HG03520 (cell line): ENCODE results near the gene MRPS15.
"Not testable (repeated sequence)": the region's sequence is repeated elsewhere in the genome, so short reads cannot be mapped to it uniquely, and the experiment has no call there.

ENCODE experiments used
- ATAC-seq: cut with Tn5 transposase; IDR thresholded peaks from one replicate; pipeline ENCODE4 v1.9.1; 2021; ENCODE audit warnings: mild to moderate bottlenecking, moderate library complexity; ENCODE audit not compliant: unreplicated experiment

Gene MRPS15

GRCh38 chr1:36463803-36464604, at the start of gene MRPS15:
TSS of gene MRPS15 (minus strand) at chr1:36464384. CDS start at chr1:36464275, 109 bp downstream.
- peak; percentile 90 for ATAC-seq

GRCh38 chr1:36512842-36513241, 48.7 kb upstream of the MRPS15 start:
- ATAC-seq: no peak

- ATAC-seq: no peak
Measured at GRCh38 chr1:36511804-36512798, 47.9 kb upstream of the MRPS15 start.

DNA sequence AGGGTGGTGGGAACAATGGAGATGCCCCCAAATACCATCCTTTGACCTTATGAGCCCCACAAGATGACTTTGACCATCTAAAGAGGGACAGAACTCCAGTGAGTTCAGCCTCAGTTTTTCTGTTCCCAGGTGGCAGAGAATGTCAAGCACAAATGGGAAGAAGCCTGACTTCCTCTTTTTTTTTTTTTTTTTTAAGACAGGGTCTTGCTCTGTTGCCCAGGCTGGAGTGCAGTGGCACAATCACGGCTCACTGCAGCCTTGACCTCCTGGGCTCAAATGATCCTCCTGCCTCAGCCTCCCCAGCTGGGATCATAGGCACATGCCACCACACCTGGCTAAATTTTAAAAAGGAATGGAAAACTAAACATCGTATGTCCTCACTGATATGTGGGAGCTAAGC, 47.0 kb upstream of the MRPS15 start:
- ATAC-seq: not testable (repeated sequence)

GRCh38 chr1:36510418-36510817, 46.2 kb upstream of the MRPS15 start:
- no peak for ATAC-seq

DNA sequence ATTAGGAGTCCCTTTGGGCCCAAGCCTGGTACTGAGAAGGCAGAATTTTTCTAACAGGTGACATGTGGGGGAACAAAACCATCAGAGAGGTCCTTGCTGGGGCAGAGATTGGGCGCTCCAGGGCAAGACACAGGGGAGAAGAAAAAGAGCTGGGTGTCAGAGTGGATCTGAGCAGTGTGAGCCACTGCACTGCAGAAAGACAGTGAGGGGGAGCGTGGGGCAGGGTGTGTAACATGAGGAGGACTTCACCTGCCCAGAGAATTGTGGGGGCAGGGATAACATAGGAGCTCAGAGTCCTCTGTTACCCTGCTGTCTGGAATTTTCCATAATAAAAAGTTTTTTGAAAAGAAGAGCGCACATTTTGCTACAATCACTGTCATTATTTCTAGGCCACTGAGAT, 44.1 kb upstream of the MRPS15 start:
- no peak for ATAC-seq

- ATAC-seq: no peak
Measured at GRCh38 chr1:36506276-36506920, 42.2 kb upstream of the MRPS15 start.

DNA sequence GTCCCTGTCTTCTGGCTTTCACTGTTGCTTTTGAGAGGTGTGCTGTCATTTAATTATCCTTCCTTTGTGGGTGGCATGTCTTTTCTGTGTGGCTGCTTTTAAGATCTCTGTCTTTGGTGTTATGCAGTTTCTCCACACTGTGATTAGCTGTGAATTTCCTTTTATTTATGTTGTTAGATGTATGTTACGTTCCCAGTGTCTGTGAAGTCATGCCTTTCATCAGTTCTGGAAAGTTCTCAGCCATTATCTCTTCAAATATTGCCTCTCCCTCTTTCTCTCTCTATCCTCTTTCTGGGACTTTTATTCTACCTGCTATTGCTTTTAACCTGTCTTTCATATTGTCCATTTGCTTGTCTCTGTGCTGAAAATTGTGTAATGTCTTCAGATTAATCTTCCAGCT, 39.5 kb upstream of the MRPS15 start:
- no peak for ATAC-seq

DNA sequence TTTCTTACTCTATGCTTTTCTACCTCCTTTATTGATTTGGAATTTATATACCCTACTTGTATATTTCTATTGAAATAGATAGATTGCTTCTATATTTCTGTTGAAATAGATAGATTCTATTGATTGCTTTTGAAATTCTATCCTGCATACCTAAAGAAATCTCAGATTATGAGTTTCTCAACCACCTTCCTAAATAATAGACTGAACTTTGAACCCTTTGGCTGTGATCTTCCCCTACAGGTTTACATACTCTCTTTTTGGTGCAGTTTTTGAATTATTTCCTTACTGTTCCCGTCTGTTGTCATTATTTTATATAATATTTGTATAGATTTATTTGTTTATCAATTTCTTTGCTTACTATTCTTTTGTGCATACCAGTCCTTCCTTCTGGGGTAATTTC, 39.0 kb upstream of the MRPS15 start:
- no peak for ATAC-seq

- ATAC-seq: no peak
Measured at GRCh38 chr1:36502616-36503015, 38.4 kb upstream of the MRPS15 start.

DNA sequence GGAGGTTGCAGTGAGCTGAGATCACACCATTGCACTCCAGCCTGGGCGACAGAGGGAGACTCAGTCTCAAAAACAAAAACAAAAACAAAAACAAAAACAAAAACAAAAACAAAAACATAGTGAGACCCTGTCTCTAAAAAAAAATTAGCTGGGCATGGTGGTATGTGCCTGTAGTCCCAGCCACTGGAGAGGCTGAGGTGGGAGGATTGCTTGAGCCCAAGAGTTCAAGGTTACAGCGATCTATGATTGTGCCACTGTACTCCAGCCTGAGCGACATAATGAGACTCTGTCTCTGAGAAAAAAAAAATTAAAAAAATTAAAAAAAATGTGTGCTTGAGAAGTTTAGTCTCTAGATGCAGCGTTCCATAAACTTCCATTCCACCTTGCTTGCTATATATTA, 37.7 kb upstream of the MRPS15 start:
- not testable (repeated sequence) for ATAC-seq

GRCh38 chr1:36497207-36497606, 33.0 kb upstream of the MRPS15 start:
- no peak for ATAC-seq

- no peak for ATAC-seq
Measured at GRCh38 chr1:36494971-36495370, 30.8 kb upstream of the MRPS15 start.

DNA sequence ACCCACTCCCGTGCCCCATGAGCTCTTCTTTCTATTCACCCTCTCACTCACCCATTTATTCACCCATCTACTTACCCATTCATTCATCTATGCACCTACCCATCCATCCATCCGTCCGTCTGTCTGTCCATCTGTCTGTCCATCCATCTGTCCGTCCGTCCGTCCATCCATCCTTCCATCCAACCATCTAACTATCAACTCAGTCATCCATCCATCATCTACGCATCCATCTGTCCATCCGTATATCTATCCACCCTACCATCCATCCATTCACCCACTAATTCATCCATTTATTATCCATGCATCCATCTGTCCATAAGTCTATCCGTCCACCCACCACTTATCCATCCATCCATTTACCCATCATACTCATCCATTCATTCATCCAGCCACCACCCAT, 29.3 kb upstream of the MRPS15 start:
- no peak for ATAC-seq

DNA sequence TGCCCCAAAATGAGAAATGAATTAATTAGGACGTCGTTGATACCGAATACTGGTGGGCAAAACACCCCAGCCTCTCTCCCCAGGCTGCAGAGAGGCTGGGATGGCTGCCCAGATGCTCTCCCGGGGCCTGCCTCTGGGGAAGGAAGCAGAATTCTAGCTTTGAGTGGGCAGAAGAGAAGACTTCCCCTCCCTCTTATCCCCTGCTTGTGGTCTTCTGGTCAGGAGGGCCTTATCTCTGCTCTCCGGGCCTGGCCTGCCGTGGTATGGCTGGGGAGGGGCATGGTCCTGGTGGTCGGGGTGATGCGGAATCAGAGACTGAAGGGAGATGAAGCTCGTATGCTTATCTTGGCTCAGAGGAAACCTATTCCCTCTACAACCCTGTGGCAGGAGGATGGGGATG, 28.3 kb upstream of the MRPS15 start:
- ATAC-seq: no peak

DNA sequence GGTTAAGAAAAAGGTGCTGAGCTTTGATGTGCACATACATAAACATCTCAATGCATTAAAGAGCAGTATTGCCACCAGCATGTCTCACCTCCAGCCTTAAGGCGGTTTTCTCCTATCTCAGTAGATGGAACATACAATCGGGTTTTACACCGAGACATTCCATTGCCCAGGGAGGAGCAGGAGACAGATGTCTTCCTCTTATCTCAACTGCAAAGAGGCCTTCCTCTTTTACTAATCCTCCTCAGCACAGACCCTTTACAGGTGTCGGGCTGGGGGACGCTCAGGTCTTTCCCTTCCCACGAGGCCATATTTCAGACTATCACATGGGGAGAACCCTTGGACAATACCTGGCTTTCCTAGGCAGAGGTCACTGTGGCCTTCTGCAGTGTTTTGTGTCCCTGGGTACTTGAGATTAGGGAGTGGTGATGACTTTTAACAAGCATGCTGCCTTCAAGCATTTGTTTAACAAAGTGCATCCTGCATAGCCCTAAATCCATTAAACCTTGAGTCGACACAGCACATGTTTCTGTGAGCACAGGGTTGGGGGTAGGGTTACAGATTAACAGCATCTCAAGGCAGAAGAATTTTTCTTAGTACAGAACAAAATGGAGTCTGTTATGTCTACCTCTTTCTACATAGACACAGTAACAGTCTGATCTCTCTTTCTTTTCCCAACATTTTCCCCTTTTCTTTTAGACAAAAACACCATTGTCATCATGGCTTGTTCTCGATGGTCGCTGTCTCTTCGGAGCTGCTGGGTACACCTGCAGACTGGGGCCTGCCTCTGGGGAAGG, 25.3 kb upstream of the MRPS15 start:
- ATAC-seq: not testable (repeated sequence)

- no peak for ATAC-seq
Measured at GRCh38 chr1:36487906-36488305, 23.7 kb upstream of the MRPS15 start.

- not testable (repeated sequence) for ATAC-seq
Measured at GRCh38 chr1:36487336-36487725, 23.1 kb upstream of the MRPS15 start.

DNA sequence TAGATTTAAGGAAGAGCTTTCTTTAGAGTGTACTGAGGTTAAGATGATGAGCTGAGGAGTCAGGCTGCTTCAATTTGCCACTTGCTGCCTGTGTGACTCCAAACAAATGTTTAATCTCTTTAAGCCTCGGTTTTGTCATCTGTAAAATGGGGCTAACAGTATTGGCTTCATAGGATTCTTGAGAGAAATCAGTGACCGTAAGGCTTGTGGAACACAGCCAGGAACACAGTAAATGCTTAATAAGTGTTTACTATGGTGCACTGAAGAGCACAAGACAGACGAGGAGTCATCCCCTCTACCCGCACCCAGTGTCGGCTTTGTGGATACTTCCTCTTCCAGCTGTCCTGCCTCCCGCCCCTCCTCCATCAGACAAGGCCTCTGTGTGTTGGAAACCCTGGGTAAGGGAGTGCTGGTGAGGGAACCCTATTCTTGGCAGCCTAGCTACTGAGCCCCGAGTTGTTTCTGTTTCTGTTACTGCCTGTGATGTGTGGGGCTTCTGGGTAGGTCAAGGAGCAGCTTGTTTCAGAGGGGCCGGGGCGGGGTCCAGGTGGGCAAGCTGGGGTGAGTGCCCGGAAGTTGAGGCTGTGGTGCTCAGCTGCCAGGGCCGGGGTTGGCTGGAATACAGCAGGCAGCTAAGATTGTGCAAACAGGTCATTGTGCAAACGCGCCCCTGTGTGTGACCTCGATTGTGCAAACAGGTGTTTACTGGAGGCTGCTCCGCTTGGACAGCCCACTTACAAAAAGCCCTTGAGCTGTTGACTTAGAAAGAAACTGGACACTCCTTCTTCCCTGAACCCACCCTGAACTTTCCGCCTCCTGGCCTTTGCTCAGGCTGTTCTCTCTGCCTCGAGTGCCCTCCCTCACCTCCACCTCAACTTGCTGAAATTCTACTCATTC, 22.5 kb upstream of the MRPS15 start:
- no peak for ATAC-seq

DNA sequence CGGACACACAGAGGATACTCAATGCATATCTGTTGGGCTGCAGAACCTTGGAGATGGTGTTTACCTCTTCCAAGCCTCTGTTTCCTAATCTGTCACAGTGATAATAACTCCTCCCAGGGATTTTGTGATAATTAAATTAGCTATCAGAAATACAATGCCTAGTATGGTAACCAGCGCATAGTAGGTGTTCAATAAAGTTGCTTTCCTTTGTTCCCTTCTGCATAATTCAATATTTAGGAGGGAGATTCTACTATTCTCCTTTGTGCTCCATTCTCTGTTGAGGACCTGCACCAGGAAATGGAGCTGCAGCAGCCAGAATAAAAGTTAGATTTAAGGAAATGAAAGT, 21.9 kb upstream of the MRPS15 start:
- ATAC-seq: no peak
